ENCODE data around the gene TNFAIP8. TPM values are rescaled to one million over a fixed set of nuclear protein-coding genes. Genes with fewer than 3 reads are reported as not detected.

TNFAIP8 gene
- total and polyA plus RNA-seq, 9 of the 15 experiments (the other 6 are each of a cell fraction or from before 2014, with no cell fraction given) = 29.9 to 52.2 (median 44.8) TPM

- TF ChIP-seq ZNF280B (CRISPR knock-in tag; IDR thresholded peaks at IDR 0.05) (no peak), ZKSCAN8 (CRISPR knock-in tag; IDR thresholded peaks at IDR 0.05) (no peak), NFYB (IDR thresholded peaks at IDR 0.05; ENCODE audit: extremely low read depth, insufficient read length) (no peak), ZNF696 (CRISPR knock-in tag; conservative IDR thresholded peaks at IDR 0.05) (no peak), MYBL2 (IDR thresholded peaks at IDR 0.05; ENCODE audit: low read depth) (no peak), MYBL2 (CRISPR knock-in tag; IDR thresholded peaks at IDR 0.05; ENCODE audit: borderline replicate concordance) (no peak), ZNF57 (CRISPR knock-in tag; IDR thresholded peaks at IDR 0.05) (no peak), PRPF4 (IDR thresholded peaks at IDR 0.05; ENCODE audit: insufficient read depth, low read depth, low read length, poor library complexity, severe bottlenecking) (no peak), JUNB (CRISPR knock-in tag; conservative IDR thresholded peaks at IDR 0.05) (no peak), ZNF592 (IDR thresholded peaks at IDR 0.05) (peak; percentile 17; the same call in 1 of the 2 replicates), SAFB (IDR thresholded peaks at IDR 0.05; ENCODE audit: borderline replicate concordance, low read depth, low read length) (no peak), RFX1 (IDR thresholded peaks at IDR 0.05) (peak; percentile 73), MCM7 (IDR thresholded peaks at IDR 0.05) (no peak), ZNF174 (CRISPR knock-in tag; IDR thresholded peaks at IDR 0.05) (no peak), ZNF639 (CRISPR knock-in tag; conservative IDR thresholded peaks at IDR 0.05 in 1 of 2, IDR thresholded peaks at IDR 0.05 in 1 of 2) (no peak), ZNF408 (CRISPR knock-in tag; IDR thresholded peaks at IDR 0.05; ENCODE audit: low read depth) (no peak), CHD1 (IDR thresholded peaks at IDR 0.05; ENCODE audit: low read length) (no peak), CBFA2T3 (IDR thresholded peaks at IDR 0.05) (no peak), SIN3B (IDR thresholded peaks at IDR 0.05; ENCODE audit: low read depth) (no peak), EP400 (IDR thresholded peaks at IDR 0.05) (no peak), ZNF764 (CRISPR knock-in tag; IDR thresholded peaks at IDR 0.05; ENCODE audit: low read depth) (no peak), MEF2A (IDR thresholded peaks at IDR 0.05; ENCODE audit: control insufficient read depth, low read depth, low read length) (no peak), ETS2 (tag; IDR thresholded peaks at IDR 0.05; ENCODE audit: borderline replicate concordance, poor library complexity, severe bottlenecking) (no peak), NCOA2 (IDR thresholded peaks at IDR 0.05; ENCODE audit: partially characterized antibody in 2 of 2) (no peak)
Observed at GRCh38 chr5:119319890-119320289, 35.9 kb upstream of the TNFAIP8 start (continued).
